Measurements from ENCODE around the gene PLEKHA6.

PLEKHA6 gene, protein sequence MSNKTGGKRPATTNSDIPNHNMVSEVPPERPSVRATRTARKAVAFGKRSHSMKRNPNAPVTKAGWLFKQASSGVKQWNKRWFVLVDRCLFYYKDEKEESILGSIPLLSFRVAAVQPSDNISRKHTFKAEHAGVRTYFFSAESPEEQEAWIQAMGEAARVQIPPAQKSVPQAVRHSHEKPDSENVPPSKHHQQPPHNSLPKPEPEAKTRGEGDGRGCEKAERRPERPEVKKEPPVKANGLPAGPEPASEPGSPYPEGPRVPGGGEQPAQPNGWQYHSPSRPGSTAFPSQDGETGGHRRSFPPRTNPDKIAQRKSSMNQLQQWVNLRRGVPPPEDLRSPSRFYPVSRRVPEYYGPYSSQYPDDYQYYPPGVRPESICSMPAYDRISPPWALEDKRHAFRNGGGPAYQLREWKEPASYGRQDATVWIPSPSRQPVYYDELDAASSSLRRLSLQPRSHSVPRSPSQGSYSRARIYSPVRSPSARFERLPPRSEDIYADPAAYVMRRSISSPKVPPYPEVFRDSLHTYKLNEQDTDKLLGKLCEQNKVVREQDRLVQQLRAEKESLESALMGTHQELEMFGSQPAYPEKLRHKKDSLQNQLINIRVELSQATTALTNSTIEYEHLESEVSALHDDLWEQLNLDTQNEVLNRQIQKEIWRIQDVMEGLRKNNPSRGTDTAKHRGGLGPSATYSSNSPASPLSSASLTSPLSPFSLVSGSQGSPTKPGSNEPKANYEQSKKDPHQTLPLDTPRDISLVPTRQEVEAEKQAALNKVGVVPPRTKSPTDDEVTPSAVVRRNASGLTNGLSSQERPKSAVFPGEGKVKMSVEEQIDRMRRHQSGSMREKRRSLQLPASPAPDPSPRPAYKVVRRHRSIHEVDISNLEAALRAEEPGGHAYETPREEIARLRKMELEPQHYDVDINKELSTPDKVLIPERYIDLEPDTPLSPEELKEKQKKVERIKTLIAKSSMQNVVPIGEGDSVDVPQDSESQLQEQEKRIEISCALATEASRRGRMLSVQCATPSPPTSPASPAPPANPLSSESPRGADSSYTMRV

DNA sequence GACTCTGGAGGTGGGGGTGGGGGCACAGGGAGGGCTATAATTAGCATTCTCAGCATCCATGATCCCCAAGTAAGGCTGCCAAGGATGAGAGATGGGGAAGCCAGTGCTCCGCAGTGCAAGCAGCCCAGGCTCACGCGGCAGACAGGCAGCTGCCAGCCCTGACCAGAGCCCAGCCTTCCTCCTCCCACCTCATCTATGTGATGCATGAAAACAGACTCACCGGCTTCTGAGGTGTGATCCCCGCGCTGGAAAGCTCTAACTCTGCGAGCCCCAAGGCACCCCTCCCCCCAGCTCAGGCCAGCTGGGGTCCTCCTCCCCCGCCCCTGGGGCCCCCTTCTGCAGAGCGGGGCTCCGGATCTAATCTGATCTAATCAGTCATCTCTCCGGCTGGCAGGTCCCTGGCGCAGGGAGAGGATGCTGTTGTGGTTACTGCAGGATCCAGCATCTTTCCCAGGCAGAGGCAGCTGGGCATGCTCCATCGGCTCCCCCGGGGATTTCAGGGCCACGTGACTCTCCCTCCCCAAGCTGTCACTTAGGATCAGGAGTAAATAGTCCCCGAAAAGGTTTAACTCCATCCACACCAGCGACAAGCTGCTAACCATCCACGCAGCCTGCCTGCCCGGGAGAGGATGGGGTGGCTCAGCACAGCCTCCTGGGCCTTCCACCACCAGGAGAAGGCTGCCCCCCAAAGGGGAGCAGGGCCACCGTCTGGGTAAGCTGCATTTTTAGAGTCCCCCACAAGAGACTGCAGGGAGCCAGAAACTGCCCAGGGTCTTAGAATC lies at the start of gene PLEKHA6:
TSS of gene PLEKHA6 (minus strand) at position 456 of the 782 bp plus-strand sequence. CDS start 86,202 bp downstream, outside the sequence.
- TF ChIP-seq POLR2A (IDR thresholded peaks at IDR 0.05; ENCODE audit: low read length) (no peak), GATA1 (IDR thresholded peaks at IDR 0.05; ENCODE audit: low read depth, low read length) (no peak)
- peak; percentile 11 to 19 for DNase-seq

DNA sequence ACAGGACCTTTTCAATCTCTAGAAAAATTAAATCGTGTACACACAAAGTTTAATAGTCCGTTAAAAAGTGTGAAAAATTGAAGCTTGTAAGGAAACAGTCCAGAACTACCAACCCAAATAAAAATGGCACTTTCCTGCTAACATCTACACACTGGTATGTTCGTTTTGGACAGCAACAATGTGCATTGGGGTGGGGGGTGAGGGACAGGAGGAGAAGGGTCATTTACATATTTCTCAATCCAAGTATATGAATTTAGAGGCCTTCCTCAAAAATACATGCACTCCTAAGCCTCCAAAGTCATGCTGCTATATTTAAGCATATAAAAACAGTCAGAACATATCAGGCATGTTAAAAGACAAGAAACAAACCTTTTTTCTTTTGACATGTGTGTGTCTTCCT lies 49.4 kb upstream of the PLEKHA6 start:
- peak; percentile 43 to 62 for DNase-seq
- TF ChIP-seq GATA1 (IDR thresholded peaks at IDR 0.05; ENCODE audit: low read depth, low read length): no peak
- TF ChIP-seq POLR2A (IDR thresholded peaks at IDR 0.05; ENCODE audit: low read length): no peak

DNA sequence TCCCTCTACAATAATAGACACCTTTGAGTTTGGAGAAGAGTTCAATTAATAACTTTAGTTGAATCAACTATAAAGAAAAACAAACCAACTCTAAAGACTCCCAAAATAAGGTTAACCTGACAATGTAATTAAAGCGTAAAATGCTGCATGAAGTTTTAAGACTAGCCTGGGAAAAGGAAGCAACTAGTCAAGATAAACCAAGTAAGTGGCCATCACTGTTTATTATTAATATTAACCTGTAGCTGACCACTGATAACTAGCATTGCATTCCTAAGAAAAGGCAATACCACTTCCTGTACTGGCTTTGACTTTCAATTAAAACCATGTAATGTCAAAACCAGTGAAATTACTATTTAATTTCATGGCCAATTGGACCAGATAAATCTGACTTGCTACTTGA lies 48.9 kb upstream of the PLEKHA6 start:
- TF ChIP-seq GATA1 (IDR thresholded peaks at IDR 0.05; ENCODE audit: low read depth, low read length): no peak
- peak; percentile 14 for TF ChIP-seq POLR2A (IDR thresholded peaks at IDR 0.05; ENCODE audit: low read length)
- peak in 1 of 2 experiments; percentile 55 for DNase-seq

DNA sequence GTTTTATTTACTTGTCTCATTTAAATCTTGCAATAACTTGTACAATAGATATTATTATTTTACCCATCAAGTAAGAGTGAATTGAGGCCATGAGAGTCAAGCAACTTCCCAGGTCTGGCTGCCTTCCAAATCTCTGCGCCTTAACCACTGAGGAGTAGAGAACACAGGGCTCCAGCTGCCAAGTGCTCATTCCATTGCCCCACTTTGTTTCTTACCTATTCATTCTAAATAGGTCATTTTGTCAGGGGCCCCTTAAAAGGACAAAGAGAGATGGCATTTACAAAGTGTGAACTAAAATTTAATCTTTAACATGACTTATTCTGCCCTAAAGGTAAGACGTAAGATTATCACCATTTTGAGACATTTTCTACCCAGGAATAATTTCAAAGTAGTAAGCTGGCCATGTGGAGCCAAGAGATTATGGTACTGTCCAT lies 48.4 kb upstream of the PLEKHA6 start:
- peak; percentile 82 to 86 for DNase-seq
- no peak for TF ChIP-seq GATA1 (IDR thresholded peaks at IDR 0.05; ENCODE audit: low read depth, low read length)
- no peak for TF ChIP-seq POLR2A (IDR thresholded peaks at IDR 0.05; ENCODE audit: low read length)

DNA sequence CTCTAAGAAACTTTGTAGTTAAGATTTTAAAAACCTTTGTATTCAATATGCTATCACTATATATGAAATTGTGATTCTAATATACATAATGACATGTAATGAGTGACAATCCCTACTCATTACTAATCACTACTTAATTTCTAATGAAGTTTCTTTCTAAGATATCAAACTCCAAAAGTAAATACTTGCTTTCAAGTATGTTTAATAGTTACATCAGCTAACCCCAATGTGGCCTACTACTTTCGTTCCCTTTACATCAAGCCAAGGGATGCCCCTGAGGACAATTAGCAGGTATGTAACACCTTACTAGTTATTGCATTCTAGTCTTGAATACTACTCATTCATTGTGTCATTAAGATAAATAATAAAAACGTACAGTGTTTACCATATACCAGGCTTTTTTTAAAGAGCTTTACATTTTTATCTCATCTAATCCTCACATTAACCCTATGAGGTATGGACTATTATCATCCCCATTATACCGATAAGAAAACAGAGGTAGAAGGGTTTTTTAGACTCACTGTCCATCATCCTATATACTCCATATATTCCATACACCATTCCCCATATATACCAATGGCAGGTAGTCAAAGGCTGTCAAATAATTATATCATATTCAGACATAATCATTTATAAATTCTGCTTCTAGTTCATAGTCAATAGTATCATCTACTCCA lies 47.7 kb upstream of the PLEKHA6 start:
- no peak for TF ChIP-seq POLR2A (IDR thresholded peaks at IDR 0.05; ENCODE audit: low read length)
- TF ChIP-seq GATA1 (IDR thresholded peaks at IDR 0.05; ENCODE audit: low read depth, low read length): no peak
- DNase-seq: peak; percentile 29 to 62

DNA sequence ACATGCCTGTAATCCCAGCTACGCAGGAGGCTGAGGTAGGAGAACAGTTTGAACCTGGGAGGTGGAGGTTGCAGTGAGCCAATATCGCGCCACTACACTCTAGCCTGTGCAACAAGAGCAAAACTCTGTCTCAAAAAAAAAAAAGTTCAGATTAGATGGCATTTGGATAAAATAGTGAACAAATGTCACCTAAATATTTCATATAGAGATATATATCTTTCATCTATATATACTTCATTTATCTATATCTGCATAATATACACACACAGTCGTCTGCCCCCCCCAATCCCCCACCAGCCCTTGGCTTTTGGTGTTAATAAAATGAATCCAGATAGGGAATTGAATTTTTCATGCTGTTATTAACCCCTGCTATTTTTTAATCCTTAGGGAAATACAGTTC lies 46.9 kb upstream of the PLEKHA6 start:
- TF ChIP-seq POLR2A (IDR thresholded peaks at IDR 0.05; ENCODE audit: low read length) (no peak), GATA1 (IDR thresholded peaks at IDR 0.05; ENCODE audit: low read depth, low read length) (no peak)
- no peak for DNase-seq

DNA sequence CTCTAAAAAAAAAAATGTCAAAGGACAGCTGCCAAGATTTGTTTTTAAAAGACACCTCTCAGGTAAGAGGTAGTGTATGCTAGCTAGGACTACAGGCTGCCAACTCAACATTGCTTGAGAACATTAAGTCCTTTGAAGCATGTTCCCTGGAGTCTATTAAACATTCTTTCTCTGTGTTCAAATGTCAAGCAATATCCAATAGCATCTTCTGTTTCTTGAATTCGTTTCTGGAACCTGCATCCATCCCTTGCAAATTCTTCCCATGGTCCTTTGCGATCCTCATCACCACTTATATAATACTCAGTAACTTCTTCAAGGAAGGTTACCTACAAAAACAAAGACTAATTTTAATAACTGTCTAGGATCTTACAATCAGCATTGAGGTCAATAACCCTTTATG lies 46.3 kb upstream of the PLEKHA6 start:
- DNase-seq: no peak
- TF ChIP-seq GATA1 (IDR thresholded peaks at IDR 0.05; ENCODE audit: low read depth, low read length) (no peak), POLR2A (IDR thresholded peaks at IDR 0.05; ENCODE audit: low read length) (no peak)

DNA sequence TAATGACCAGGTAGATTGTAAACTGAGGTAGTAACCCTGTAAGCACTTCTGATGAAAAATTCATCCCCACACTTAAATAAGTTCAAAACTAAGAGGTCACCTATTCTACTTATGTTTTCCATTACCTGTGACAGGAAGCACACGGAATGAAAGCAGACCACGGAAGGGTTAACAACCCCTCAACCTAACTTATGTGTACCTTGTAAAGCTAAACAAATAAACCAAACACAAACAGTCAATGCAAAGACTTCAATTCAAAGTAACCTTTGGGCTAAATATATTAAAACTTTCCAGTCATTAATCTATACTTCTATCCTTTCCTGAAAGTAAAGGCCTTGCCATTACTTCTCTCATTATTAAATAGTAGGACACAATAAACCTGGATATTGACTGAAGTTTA lies 44.9 kb upstream of the PLEKHA6 start:
- TF ChIP-seq POLR2A (IDR thresholded peaks at IDR 0.05; ENCODE audit: low read length) (no peak), GATA1 (IDR thresholded peaks at IDR 0.05; ENCODE audit: low read depth, low read length) (no peak)
- no peak for DNase-seq

DNA sequence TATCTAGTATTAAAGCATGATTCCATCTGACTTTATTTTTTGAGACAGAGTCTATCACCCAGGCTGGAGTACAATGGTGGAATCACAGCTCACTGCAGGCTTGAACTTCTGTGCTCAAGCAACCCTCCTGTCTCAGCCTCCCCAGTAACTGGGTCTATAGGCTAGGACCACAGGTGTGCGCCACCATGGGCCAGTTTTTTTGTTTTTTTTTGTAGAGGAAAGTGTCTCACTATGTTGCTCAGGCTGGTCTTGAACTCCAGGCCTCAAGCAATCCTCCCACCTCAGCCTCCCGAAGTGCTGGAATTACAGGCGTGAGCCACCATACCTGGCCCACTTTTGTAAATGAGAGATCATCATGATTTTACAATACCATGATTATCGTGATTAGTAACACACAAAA lies 42.7 kb upstream of the PLEKHA6 start:
- no peak for DNase-seq
- TF ChIP-seq GATA1 (IDR thresholded peaks at IDR 0.05; ENCODE audit: low read depth, low read length): no peak
- TF ChIP-seq POLR2A (IDR thresholded peaks at IDR 0.05; ENCODE audit: low read length): no peak

DNA sequence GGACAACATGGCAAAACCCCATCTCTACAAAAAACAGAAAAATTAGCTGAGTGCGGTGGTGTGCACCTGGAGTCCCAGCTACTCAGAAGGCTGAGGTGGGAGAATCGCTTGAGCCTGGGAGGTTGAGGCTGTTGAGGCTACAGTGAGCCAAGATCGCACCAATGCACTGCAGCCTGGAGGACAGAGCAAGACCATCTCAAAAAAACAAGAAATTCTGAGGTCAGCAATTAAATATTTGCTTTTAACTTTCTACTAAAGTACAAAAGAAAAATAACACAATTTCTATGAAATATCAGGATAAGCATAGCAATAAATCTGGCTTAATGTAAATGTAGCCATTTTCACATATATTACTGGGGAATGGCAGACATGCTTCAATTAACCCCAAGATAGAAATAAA lies 42.0 kb upstream of the PLEKHA6 start:
- no peak for DNase-seq
- TF ChIP-seq POLR2A (IDR thresholded peaks at IDR 0.05; ENCODE audit: low read length): no peak
- no peak for TF ChIP-seq GATA1 (IDR thresholded peaks at IDR 0.05; ENCODE audit: low read depth, low read length)

DNA sequence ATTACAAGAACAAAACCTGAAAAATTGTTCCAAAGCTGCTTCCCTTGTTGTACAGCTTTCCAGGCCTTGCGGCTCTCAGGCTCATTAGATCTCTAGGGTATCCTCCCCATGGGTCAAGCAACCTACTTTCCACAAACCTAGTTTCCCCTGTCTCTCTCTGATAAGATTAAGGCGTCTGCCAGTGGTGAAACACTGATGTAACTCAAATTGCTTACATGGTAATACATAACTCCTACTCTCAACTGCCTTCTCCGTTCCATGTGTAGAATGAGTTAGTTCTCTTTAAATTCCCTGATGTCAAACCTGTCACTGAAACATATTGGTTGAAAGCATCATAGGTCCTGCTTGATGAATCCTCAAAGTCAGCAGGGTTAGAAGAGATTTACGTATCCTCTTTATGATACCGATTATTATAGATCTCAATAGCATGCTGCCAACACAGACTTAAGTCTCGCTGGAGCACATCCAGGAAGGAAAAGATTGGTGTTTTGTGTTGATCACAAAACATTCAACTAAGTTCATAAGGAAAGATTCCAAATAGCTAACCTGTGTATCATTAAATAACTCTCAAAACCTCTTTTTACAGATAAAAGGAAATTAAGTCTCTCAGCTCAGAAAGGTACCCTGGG lies 41.3 kb upstream of the PLEKHA6 start:
- TF ChIP-seq POLR2A (IDR thresholded peaks at IDR 0.05; ENCODE audit: low read length) (peak; percentile 16), GATA1 (IDR thresholded peaks at IDR 0.05; ENCODE audit: low read depth, low read length) (no peak)
- DNase-seq: peak; percentile 69 to 78

All from erythroblast (primary cell).